Fibroblast of upper back skin (primary cell): Measurements from ENCODE around the gene TMEM98.
"Not testable (repeated sequence)": the region's sequence is repeated elsewhere in the genome, so short reads cannot be mapped to it uniquely, and the experiment has no call there.

Experiments used
- DNase-seq: peaks from one replicate; pipeline ENCODE4 v3.0.0-alpha.2; 2013

TMEM98 gene

GRCh38 chr17:32943647-32944191, 15.8 kb downstream of the TMEM98 start:
- DNase-seq, result peak; percentile 84

- DNase-seq, result no peak
Observed at GRCh38 chr17:32944248-32945020, 16.5 kb downstream of the TMEM98 start.

- no peak for DNase-seq
Observed at GRCh38 chr17:32946375-32947135, 18.6 kb downstream of the TMEM98 start.

- DNase-seq, result no peak
Observed at GRCh38 chr17:32947736-32948135, 19.8 kb downstream of the TMEM98 start.

GRCh38 chr17:32949181-32949580, 21.2 kb downstream of the TMEM98 start:
- no peak for DNase-seq

- DNase-seq, result not testable (repeated sequence)
Observed at GRCh38 chr17:32952491-32952890, 24.5 kb downstream of the TMEM98 start.

GRCh38 chr17:32953045-32953444, 25.1 kb downstream of the TMEM98 start:
- DNase-seq, result no peak

GRCh38 chr17:32953857-32954256, 25.9 kb downstream of the TMEM98 start:
- no peak for DNase-seq

GRCh38 chr17:32954477-32954876, 26.5 kb downstream of the TMEM98 start:
- DNase-seq, result no peak

- DNase-seq, result no peak
Observed at GRCh38 chr17:32955155-32955554, 27.2 kb downstream of the TMEM98 start.

GRCh38 chr17:32956240-32956970, 28.5 kb downstream of the TMEM98 start:
- DNase-seq, result no peak

GRCh38 chr17:32958418-32958817, 30.5 kb downstream of the TMEM98 start:
- peak; percentile 55 for DNase-seq

- peak; percentile 22 for DNase-seq
Observed at GRCh38 chr17:32960815-32961214, 32.9 kb downstream of the TMEM98 start.

- DNase-seq, result no peak
Observed at GRCh38 chr17:32962320-32962711, 34.4 kb downstream of the TMEM98 start.

- no peak for DNase-seq
Observed at GRCh38 chr17:32964541-32964940, 36.6 kb downstream of the TMEM98 start.

- not testable (repeated sequence) for DNase-seq
Observed at GRCh38 chr17:32969231-32969630, 41.3 kb downstream of the TMEM98 start.

- no peak for DNase-seq
Observed at GRCh38 chr17:32970281-32970680, 42.3 kb downstream of the TMEM98 start.

- DNase-seq, result no peak
Observed at GRCh38 chr17:32971171-32971570, 43.2 kb downstream of the TMEM98 start.

- DNase-seq, result no peak
Observed at GRCh38 chr17:32976131-32976530, 48.2 kb downstream of the TMEM98 start.

GRCh38 chr17:32976605-32977004, 48.7 kb downstream of the TMEM98 start:
- no peak for DNase-seq

GRCh38 chr17:32980230-32980629, 52.3 kb downstream of the TMEM98 start:
- DNase-seq, result no peak

GRCh38 chr17:32981611-32982010, 53.7 kb downstream of the TMEM98 start:
- not testable (repeated sequence) for DNase-seq

- DNase-seq, result no peak
Observed at GRCh38 chr17:32985050-32985756, 57.2 kb downstream of the TMEM98 start.
